OCI-M1 (cell line): ENCODE data around the gene CDKN1A.
"Not testable (repeated sequence)": the region's sequence is repeated elsewhere in the genome, so short reads cannot be mapped to it uniquely, and the experiment has no call there.

Experiments
- DNase-seq: peaks from one replicate; lab custom pipeline; 2025; lab: John Stamatoyannopoulos, UW

CDKN1A gene

GRCh38 chr6:36720251-36721141 is 42.0 kb downstream of the CDKN1A start:
- no peak for DNase-seq

- DNase-seq, result no peak
These were observed 43.0 kb downstream of the CDKN1A start for GRCh38 chr6:36721369-36722140.

- no peak for DNase-seq
These were observed 43.9 kb downstream of the CDKN1A start for GRCh38 chr6:36722365-36722764.

GRCh38 chr6:36722879-36723278 is 44.4 kb downstream of the CDKN1A start:
- no peak for DNase-seq

- not testable (repeated sequence) for DNase-seq
These were observed 45.5 kb downstream of the CDKN1A start for GRCh38 chr6:36723992-36724391.

- DNase-seq, result peak; percentile 81
These were observed 46.2 kb downstream of the CDKN1A start for GRCh38 chr6:36724514-36725390.

- DNase-seq, result no peak
These were observed 47.1 kb downstream of the CDKN1A start for GRCh38 chr6:36725581-36725980.

- DNase-seq, result no peak
These were observed 49.0 kb downstream of the CDKN1A start for GRCh38 chr6:36727505-36728021.

- DNase-seq, result no peak
These were observed 50.0 kb downstream of the CDKN1A start for GRCh38 chr6:36728289-36729160.

GRCh38 chr6:36729161-36729524 is 50.6 kb downstream of the CDKN1A start:
- DNase-seq, result no peak

- DNase-seq, result no peak
These were observed 52.2 kb downstream of the CDKN1A start for GRCh38 chr6:36730424-36731380.

GRCh38 chr6:36731622-36732310 is 53.3 kb downstream of the CDKN1A start:
- DNase-seq, result no peak

GRCh38 chr6:36733300-36733699 is 54.8 kb downstream of the CDKN1A start:
- no peak for DNase-seq

GRCh38 chr6:36734486-36735060 is 56.1 kb downstream of the CDKN1A start:
- DNase-seq, result no peak

- DNase-seq, result no peak
These were observed 56.9 kb downstream of the CDKN1A start for GRCh38 chr6:36735110-36736071.
